GM18951 (cell line): ENCODE results near the gene PRKCSH.
A peak's percentile ranks its signal among the peaks of the same experiment; 100 is the strongest.

Experiments
- POLR2A ChIP-seq: IDR thresholded peaks from 4 replicates; pipeline ENCODE4 v1.6.1; 2011; ENCODE audit warnings: mild to moderate bottlenecking; ENCODE audit not compliant: insufficient read length, insufficient read depth; ENCODE audit errors: extremely low read depth
- in situ Hi-C: fragments of 300-500 bp; cut with MboI; formaldehyde crosslinking; loops from one replicate; pipeline ENCODE4 v1.12.0; 2022; ENCODE audit warnings: low sequenced_read_pairs, mixed read lengths, inconsistent platforms; ENCODE audit not compliant: unreplicated experiment

Gene PRKCSH

DNA sequence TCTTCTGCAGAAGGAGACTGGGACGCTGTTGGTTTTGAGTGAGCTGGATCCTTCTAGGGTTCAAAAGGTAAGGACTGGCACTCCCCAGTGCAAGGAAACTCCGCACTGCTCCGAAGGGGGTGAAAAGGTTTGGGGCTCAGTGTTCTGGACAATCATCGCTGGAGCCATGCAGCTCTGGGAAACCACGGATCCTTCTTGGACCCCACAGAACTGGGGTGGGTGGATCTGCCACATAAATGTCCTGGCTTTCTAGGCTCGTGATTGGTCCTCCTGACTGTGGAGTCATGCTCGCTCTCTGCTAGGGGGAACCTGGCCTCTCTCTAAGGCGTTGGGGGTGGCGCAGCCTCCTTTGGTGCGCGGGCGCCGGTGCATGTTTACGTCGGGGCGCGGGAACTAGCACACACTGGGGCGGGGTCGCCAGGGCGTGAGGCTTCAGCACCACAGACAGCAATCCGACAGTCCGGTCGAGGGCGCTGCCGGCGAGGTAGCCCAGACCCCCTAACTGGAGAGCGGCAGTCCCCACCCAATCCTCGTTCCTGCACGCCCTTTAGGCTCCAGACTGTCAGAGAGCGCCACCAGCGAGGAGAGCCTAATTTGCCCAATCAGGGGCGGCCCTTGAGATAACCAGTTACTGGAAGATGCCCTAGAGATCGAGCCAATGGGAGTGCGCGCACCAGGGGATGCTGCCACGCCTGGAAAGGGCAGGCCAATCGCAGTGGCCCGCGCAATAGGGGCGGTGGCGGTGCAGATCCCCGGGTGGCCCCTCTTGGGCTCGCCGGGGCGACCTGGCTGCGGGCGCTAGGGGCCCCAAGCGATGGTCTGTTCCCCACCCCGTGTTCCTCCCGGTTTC lies 46.3 kb downstream of the PRKCSH start:
- in situ Hi-C loops = no loop called here
- TF ChIP-seq POLR2A = peak; percentile 43

DNA sequence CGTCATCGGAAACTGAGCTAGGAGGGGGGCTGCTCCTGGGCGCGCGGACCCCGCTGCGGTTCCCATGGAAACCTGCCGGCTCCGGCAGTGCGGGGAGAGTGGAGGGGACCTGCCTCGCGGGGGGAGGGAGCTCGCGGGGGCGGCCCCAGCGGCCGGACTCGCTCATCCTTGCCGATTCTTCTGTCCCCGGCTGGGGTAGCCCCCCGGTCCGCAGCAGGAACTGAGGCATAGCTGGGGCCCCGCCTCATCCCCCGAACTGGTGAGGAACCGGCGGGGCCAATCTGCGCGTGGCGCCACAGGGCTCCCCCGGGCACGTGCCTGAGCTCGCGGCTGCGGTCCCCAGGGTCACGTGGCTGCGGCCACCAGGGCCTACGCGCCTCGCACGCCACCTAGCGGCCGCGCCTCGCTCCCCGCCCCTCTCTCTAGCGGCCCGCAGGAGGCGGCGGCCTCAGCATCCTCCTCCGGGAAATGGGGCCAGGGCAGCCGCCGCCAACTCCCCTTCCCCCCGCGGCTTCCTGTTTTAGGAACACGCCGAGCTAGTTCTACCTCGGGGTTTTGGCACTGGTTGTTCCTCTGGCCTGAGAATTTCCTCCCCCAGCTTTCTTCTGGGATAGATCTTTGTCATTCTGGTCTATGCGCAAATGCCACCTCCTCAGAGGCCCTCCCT lies 47.1 kb downstream of the PRKCSH start:
- TF ChIP-seq POLR2A = peak; percentile 31
- in situ Hi-C loops = no loop called here

DNA sequence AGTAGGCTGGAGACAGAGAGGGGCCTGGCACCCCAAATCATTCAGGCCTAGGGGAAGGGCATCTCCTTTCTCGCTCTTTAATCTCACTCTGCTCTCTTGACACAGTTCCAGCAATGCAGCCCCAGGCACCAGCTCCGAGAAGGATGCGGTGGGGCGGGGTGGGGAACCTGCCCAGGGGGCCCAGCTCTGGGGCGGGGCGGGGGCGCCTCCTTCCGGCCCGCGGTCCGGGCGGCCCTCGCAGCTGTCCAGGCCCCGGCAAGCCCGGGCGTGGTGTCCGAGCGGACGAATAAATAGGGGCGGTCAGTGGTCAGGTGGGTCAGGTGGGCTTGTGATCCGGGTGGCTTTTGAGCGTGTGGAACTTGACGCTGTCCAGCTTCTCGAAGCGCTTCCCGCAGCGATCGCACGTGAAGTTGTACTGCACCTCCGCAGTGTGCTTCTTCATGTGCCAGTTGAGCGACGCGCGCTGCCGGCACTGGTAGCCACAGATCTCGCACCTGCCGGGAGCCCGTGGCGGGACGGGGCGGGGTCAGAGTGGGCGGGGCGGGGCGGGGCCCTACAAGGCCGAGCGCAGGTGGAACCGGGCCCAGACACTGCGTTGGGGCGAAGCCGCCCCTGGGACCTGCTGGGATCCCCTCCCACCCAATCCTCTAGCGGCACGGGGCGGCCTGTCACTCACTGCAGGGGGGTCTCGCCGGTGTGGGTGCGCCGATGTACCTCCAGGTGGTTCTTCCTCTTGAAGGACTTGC lies 48.1 kb downstream of the PRKCSH start:
- no peak for TF ChIP-seq POLR2A
- in situ Hi-C loops = no loop called here

DNA sequence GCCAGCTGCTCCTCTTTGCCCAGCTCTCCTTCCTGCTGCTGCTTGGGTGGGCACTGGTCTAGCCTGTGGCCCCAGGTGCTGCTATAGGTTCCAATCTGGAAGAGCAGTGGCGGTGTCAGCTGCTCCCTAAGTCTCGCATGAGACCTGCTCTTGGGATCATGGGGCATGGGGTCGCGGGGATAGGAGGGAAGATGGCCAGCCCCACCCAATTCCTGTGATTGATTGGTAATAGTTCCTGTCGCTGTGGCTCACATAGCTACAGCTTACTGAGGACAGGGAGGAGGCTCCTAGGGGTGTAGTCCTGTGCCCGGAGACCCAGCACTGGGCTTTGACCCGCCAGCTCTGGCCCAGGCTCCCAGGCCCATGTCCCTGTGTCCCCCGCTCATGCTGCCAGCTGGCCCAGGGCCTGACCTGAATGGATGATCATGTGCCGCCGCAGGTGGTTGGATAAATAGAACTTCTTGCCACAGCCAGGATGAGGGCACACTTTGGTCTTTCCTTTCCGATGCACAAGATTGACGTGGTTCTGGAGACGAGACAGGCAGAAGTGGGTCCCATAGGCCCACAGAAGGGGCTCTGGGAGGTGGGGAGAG lies 49.9 kb downstream of the PRKCSH start:
- in situ Hi-C loops = no loop called here
- TF ChIP-seq POLR2A = no peak

DNA sequence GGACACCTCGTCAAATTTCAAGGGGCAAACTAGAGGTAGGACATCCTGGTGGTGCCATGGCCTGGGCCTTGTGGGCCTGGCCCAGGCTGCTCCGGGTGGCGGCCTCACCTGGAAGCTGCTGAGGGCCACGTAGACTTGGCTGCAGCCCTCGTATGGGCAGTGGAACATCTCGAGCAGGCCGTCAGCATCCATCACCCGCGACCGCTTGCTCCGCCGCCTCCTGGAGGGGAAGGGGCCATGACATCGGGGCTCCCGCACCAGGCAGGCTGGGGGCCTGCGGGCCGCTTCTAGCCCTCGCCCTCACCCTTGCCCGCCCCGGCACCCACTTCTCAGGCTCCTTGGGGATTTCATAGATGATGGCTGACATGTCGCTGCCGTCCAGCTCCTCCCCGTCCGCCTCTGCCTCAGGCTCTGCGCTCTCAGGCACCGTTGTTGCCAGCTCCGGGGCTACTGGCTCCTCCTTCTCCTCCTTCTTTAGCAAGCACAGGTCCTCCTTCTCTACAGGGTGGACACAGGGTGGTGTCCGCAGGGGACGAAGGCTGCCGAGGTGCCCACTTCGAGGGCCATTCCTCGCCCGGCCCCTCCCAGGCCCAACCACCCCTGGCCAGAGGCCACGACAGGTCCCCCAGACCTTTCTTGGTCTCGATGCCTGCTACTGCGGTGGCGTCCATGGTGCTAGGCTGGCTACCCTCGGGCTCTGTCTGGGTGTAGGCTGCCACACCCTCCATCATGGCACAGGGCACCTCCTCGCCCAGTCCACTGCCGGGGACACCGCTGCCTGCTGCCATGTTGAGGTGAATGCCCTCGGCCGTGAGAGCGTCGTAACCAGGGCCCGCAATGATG lies 51.4 kb downstream of the PRKCSH start:
- in situ Hi-C loops = no loop called here
- TF ChIP-seq POLR2A = no peak

DNA sequence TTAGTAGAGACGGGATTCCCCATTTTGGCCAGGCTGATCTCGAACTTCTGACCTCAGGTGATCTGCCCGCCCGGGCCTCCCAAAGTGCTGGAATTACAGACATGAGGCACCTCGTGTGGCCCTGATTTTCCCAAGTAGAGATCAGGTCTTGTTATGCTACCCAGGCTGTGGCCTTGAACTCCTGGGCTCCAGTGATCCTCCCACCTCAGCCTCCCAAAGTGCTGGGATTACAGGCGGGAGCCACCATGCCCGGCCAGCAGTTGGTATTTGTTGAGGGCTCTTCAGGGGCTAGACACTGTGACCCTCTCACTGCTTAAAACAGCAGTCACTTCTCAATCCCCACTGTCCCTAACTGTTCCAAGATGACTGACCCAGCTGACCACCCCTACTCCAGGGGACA lies 53.9 kb downstream of the PRKCSH start:
- TF ChIP-seq POLR2A = no peak
- in situ Hi-C loops = no loop called here

DNA sequence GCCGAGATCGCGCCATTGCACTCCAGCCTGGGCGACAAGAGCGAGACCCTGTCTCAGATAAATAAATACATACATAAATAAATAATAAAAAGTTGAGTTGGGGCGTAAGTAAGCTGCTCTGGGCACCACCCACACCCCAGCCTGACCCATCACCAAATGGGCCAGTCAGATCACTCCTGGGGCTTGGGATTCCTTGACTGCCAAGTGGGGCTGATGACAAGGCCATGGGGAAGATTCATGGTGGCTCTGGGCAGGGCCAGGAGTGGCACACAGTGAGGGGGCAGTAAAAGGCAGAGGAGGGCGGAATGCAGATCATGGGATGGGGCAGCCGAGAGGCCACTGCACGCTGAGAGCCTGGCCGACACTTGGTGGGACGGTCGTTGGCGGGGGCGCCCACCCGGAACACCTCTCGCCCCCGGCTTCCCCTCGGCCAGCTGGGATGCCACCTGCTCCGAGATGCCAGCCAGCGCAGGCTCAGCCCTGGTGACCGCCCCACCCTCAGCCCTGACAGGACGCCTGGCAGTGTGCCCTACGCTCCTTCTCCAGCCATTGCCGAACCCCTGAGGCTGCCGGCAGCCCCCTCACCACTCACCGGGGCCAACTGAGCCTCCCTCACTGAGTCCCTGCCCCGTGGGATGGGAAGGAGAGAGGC lies 59.3 kb downstream of the PRKCSH start:
- in situ Hi-C loops = no loop called here
- TF ChIP-seq POLR2A = no peak

DNA sequence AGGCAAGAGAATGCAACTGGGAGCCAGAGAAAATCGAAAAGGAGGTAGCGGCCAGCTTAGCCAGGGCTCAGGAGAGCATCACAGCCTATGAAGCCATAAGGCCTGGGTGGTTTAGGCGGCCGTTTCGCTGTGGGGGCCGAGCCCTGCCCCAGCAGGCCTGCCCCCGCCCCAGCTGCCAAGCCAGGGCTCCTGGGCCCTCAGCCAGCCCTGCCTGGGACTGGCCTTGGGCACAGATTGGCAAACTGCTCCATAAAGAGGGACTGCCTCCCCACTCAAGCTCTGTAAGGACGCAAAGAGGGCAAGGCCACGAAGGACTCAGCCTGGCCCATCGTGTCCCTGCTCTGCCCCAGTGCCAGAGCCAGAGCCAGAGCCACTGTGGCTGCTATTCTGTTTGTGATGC lies 60.0 kb downstream of the PRKCSH start:
- no peak for TF ChIP-seq POLR2A
- in situ Hi-C loops = no loop called here

DNA sequence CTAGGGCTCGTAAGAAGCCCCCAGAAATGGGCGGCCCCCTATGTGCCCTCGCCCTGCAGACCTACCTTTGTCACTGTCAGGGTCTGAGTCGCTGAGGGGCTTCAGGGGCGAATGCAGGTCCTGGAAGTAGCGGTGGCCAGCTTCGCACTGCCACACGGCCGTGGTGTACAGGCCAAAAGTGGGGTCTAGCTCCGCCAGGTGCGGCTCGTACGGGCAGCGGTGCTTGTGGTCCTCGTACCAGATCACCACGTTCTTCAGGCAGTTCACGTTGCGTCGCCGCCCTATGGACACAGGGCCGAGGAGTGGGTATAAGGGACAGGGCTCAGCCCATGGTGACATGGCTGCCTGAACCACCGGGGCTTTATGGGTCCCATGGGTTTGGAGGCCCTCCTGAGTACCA lies 60.5 kb downstream of the PRKCSH start:
- in situ Hi-C loops = no loop called here
- no peak for TF ChIP-seq POLR2A

DNA sequence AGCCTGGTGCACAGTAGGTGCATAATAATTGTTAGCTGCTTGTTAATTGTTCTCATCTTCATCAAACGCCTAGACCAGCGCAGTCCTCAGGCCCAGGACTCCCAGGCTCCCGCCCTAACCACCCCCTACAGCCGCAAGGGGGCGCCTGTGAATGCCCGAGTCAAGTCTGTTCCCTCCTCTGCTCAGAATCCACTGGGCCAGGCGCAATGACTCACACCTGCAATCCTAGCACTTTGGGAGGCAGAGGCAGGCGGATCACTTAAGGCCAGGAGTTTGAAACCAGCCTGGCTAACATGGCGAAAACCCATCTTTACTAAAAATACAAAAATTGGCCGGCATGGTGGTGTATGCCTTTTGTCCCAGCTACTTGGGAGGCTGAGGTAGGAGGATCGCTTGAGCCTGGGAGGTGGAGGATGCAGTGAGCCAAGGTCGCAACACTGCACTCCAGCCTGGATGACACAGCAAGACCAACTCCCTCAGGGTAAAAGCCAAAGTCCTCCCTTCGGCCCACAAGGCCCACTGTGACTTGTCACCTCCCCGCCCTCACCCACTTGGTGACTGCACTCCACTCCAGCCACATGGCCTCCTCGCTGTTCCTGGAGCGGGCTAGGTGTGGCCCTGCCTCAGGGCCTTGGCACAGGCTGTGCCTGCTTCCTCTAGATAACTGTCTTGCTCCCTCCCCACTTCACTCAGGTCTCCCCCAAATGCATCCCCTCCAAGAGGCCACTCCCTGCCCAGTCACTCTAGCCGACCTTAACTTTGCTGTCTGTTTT lies 61.1 kb downstream of the PRKCSH start:
- in situ Hi-C loops = no loop called here
- TF ChIP-seq POLR2A = no peak

DNA sequence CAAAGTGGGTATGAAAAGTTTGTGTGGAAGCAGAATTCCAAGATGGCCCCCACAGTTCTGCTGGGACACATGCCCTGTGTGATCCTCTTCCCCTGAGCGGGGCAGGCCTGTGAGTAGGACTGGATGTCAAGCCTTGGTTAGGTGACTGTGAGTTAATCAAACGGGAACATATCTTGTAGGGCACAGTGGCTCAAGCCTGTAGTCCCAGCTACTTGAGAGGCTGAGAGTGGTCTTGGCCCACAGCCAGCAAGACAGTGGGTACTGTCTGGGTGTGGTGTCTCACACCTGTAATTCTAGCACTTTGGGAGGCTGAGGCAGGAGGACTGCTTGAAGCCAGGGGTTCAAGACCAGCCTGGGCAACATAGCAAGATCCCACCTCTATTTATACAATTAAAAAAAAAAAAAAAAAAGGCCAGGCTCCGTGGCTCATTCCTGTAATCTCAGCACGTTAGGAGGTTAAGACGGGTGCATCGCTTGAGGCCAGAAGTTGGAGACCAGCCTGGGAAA lies 63.8 kb downstream of the PRKCSH start:
- no peak for TF ChIP-seq POLR2A
- in situ Hi-C loops = no loop called here
